ENCODE measurements around the gene IL17C.
A peak's percentile ranks its signal among the peaks of the same experiment; 100 is the strongest.

- TF ChIP-seq CTCF (IDR thresholded peaks at IDR 0.05; ENCODE audit: poor library complexity), result peak; percentile 12
- TF ChIP-seq EZH2phosphoT487 (IDR thresholded peaks at IDR 0.05; ENCODE audit: low read depth, severe bottlenecking, unreplicated experiment), result no peak
- TF ChIP-seq EZH2 (IDR thresholded peaks at IDR 0.05; ENCODE audit: borderline replicate concordance), result no peak
These were observed 42.8 kb downstream of the IL17C start for GRCh38 chr16:88681084-88681680.
